CD8-positive, alpha-beta memory T cell (primary cell): Measurements from ENCODE around the gene TAF11L13. TPM values are rescaled to one million over a fixed set of nuclear protein-coding genes. Genes with fewer than 3 reads are reported as not detected.

Experiments
- polyA plus RNA-seq: library from polyadenylated mRNA; unstranded; fragments of 300-500 nt; fragmentation: Illumina TruSeq; gene quantifications from one replicate; pipeline ENCODE4 v1.2.3, GENCODE V29; 2021
- total RNA-seq, 2 experiments: library from RNA; stranded (reverse); gene quantifications; one replicate each; pipeline ENCODE4 v1.2.3, GENCODE V29; 2021

Gene TAF11L13
- total and polyA plus RNA-seq, 3 experiments from 2014 or later: not detected

Other genes starting within 250 kb of the TAF11L13 start
- not detected for gene TAF11L2, start 133.9 kb upstream of the TAF11L13 start, total RNA-seq
- gene TAF11L2, start 133.9 kb upstream of the TAF11L13 start, polyA plus RNA-seq: not detected
- gene TAF11L3, start 113.7 kb upstream of the TAF11L13 start, total RNA-seq: not detected
- gene TAF11L3, start 113.7 kb upstream of the TAF11L13 start, polyA plus RNA-seq: not detected
- gene TAF11L4, start 110.3 kb upstream of the TAF11L13 start, total RNA-seq: not detected
- not detected for gene TAF11L4, start 110.3 kb upstream of the TAF11L13 start, polyA plus RNA-seq
- not detected for gene TAF11L5, start 106.9 kb upstream of the TAF11L13 start, total RNA-seq
- not detected for gene TAF11L5, start 106.9 kb upstream of the TAF11L13 start, polyA plus RNA-seq
- gene TAF11L6, start 103.4 kb upstream of the TAF11L13 start, total RNA-seq: not detected
- gene TAF11L6, start 103.4 kb upstream of the TAF11L13 start, polyA plus RNA-seq: not detected
- not detected for gene TAF11L7, start 46.3 kb upstream of the TAF11L13 start, total RNA-seq
- not detected for gene TAF11L7, start 46.3 kb upstream of the TAF11L13 start, polyA plus RNA-seq
- not detected for gene TAF11L8, start 41.1 kb upstream of the TAF11L13 start, total RNA-seq
- not detected for gene TAF11L8, start 41.1 kb upstream of the TAF11L13 start, polyA plus RNA-seq
- not detected for gene TAF11L9, start 37.7 kb upstream of the TAF11L13 start, total RNA-seq
- not detected for gene TAF11L9, start 37.7 kb upstream of the TAF11L13 start, polyA plus RNA-seq
- not detected for gene TAF11L10, start 34.3 kb upstream of the TAF11L13 start, total RNA-seq
- gene TAF11L10, start 34.3 kb upstream of the TAF11L13 start, polyA plus RNA-seq: not detected
- not detected for gene TAF11L11, start 27.9 kb upstream of the TAF11L13 start, total RNA-seq
- not detected for gene TAF11L11, start 27.9 kb upstream of the TAF11L13 start, polyA plus RNA-seq
- not detected for gene TAF11L12, start 21.7 kb upstream of the TAF11L13 start, total RNA-seq
- gene TAF11L12, start 21.7 kb upstream of the TAF11L13 start, polyA plus RNA-seq: not detected
- not detected for gene TAF11L14, start 2.4 kb downstream of the TAF11L13 start, total RNA-seq
- not detected for gene TAF11L14, start 2.4 kb downstream of the TAF11L13 start, polyA plus RNA-seq